HCT116 (cell line): ENCODE measurements around the gene ABCA3. TPM values are rescaled to one million over a fixed set of nuclear protein-coding genes. Genes with fewer than 3 reads are reported as not detected.
A peak's percentile ranks its signal among the peaks of the same experiment; 100 is the strongest.

ENCODE experiments used
- ATAC-seq: fragments of 200-7000 bp; cut with Tn5 transposase; 2 replicates; pipeline ENCODE4 v1.9.1; 2020; ENCODE audit warnings: mild to moderate bottlenecking, moderate library complexity
- BruUV-seq: library from RNA; stranded (reverse); fragments of 400-500 nt; replicated peaks from 2 replicates; lab custom pipeline; 2021; lab: Mats Ljungman, UMichigan
- CTCF ChIA-PET: fragments of 300-600 bp; sonication (Branson Sonifier 250); formaldehyde crosslinking; loops from one replicate; lab custom pipeline; 2021; ENCODE audit warnings: antibody characterized with exemption; lab: Charles Lee
- POLR2A ChIA-PET: fragments of 300-600, 350-600 bp; sonication (Branson Sonifier 250); formaldehyde crosslinking; loops from one replicate; lab custom pipeline; 2021; ENCODE audit warnings: antibody characterized with exemption; lab: Charles Lee
- RAD21 ChIA-PET, 2 experiments: fragments of 300-600 bp; sonication (Branson Sonifier 250); formaldehyde crosslinking; loops; one replicate each; lab custom pipeline; 2023; ENCODE audit warnings: low total read pairs in 2 of 2; ENCODE audit not compliant: uncharacterized antibody in 2 of 2, unreplicated experiment in 2 of 2, low non-redundant PET in 1 of 2; lab: Charles Lee
- DNase-seq: peaks from one replicate; pipeline ENCODE4 v3.0.0-alpha.2; 2010; ENCODE audit warnings: low read depth, low spot score
- H2AFZ ChIP-seq: fragments of 200-600 bp; shearing (Covaris generic), sonication (generic); 2 replicates; pipeline ENCODE4 v1.6.1; 2017; ENCODE audit warnings: low read depth, mixed run types, mixed read lengths, antibody characterized with exemption, low read length; ENCODE audit not compliant: poor library complexity, severe bottlenecking
- H3K27ac ChIP-seq: 2 replicates; pipeline ENCODE4 v1.5.1; 2012; ENCODE audit warnings: low read depth, low read length
- H3K27me3 ChIP-seq: fragments of 200-600 bp; sonication (generic); 2 replicates; pipeline ENCODE4 v1.6.1; 2016; ENCODE audit warnings: mixed run types, low read length, mixed read lengths; ENCODE audit not compliant: insufficient read depth
- H3K36me3 ChIP-seq, 2 experiments: fragments of 200-500 bp in 1 of 2; fragments of 200-600 bp in 1 of 2; sonication (Bioruptor generic) in 1 of 2; sonication (generic) in 1 of 2; 2 replicates each; pipeline versions ENCODE4 v1.5.1 to v1.6.1; 2014 to 2016; ENCODE audit warnings: low read length in 2 of 2, inconsistent platforms in 1 of 2, mixed read lengths in 1 of 2, mixed run types in 1 of 2; ENCODE audit not compliant: insufficient read depth in 2 of 2, control insufficient read depth in 1 of 2
- H3K4me1 ChIP-seq, 2 experiments: fragments of 200-600 bp in 1 of 2; sonication (generic) in 1 of 2; 2 replicates each; pipeline versions ENCODE4 v1.5.1 to v1.6.1; 2012 to 2017; ENCODE audit warnings: low read length in 2 of 2, inconsistent platforms in 1 of 2, mild to moderate bottlenecking in 1 of 2, mixed read lengths in 1 of 2, mixed run types in 1 of 2, moderate library complexity in 1 of 2; ENCODE audit not compliant: insufficient read depth in 2 of 2, control insufficient read depth in 1 of 2
- H3K4me2 ChIP-seq: fragments of 200-600 bp; sonication (generic); 2 replicates; pipeline ENCODE4 v1.6.1; 2017; ENCODE audit warnings: mixed run types, low read length, mixed read lengths
- H3K4me3 ChIP-seq, 2 experiments: fragments of 200-600 bp in 1 of 2; sonication (generic) in 1 of 2; replicated peaks in 1 of 2; 2 replicates each; pipeline ENCODE4 v1.5.1; 2011 to 2016; ENCODE audit warnings: low read length in 2 of 2, control low read depth in 1 of 2, low read depth in 1 of 2, mild to moderate bottlenecking in 1 of 2, mixed read lengths in 1 of 2, mixed run types in 1 of 2
- H3K79me2 ChIP-seq: fragments of 200-600 bp; sonication (generic); 2 replicates; pipeline ENCODE4 v1.6.1; 2017; ENCODE audit warnings: mild to moderate bottlenecking, mixed run types, low read length, moderate library complexity, mixed read lengths; ENCODE audit not compliant: insufficient read depth
- H3K9ac ChIP-seq: fragments of 200-600 bp; sonication (generic); 2 replicates; pipeline ENCODE4 v1.6.1; 2016; ENCODE audit warnings: low read length, mixed read lengths
- H3K9me2 ChIP-seq: fragments of 200-600 bp; sonication (generic), shearing (Covaris generic); 2 replicates; pipeline ENCODE4 v1.6.1; 2017; ENCODE audit warnings: mixed run types, mild to moderate bottlenecking, moderate library complexity; ENCODE audit not compliant: insufficient read depth
- H3K9me3 ChIP-seq, 2 experiments: fragments of 200-500 bp in 1 of 2; fragments of 200-600 bp in 1 of 2; sonication (Bioruptor generic) in 1 of 2; sonication (generic) in 1 of 2; 2 replicates each; pipeline ENCODE4 v1.6.1; 2014 to 2017; ENCODE audit warnings: low read length in 2 of 2, mixed read lengths in 2 of 2, inconsistent platforms in 1 of 2, low read depth in 1 of 2, mild to moderate bottlenecking in 1 of 2, mixed run types in 1 of 2, moderate library complexity in 1 of 2; ENCODE audit not compliant: control insufficient read depth in 1 of 2, insufficient read depth in 1 of 2
- H4K20me1 ChIP-seq: fragments of 200-600 bp; sonication (generic), shearing (Covaris generic); 2 replicates; pipeline ENCODE4 v1.6.1; 2017; ENCODE audit warnings: mixed run types, mild to moderate bottlenecking, moderate library complexity; ENCODE audit not compliant: insufficient read depth
- CEBPB ChIP-seq: IDR thresholded peaks from 2 replicates; pipeline ENCODE4 v1.6.1; 2012; ENCODE audit warnings: low read depth
- EGR1 ChIP-seq: IDR thresholded peaks from 2 replicates; pipeline ENCODE4 v1.6.1; 2012; ENCODE audit warnings: low read depth
- EZH2phosphoT487 ChIP-seq: fragments of 200-600 bp; IDR thresholded peaks from 2 replicates; pipeline ENCODE4 v1.6.1; 2018; ENCODE audit warnings: antibody characterized with exemption, borderline replicate concordance
- FOSL1 ChIP-seq: IDR thresholded peaks from 2 replicates; pipeline ENCODE4 v1.6.1; 2012; ENCODE audit warnings: low read depth
- JUND ChIP-seq: IDR thresholded peaks from 2 replicates; pipeline ENCODE4 v1.6.1; 2012
- POLR2AphosphoS5 ChIP-seq: IDR thresholded peaks from 2 replicates; pipeline ENCODE4 v1.6.1; 2011; ENCODE audit warnings: mild to moderate bottlenecking, low read depth, low read length, moderate library complexity
- SIN3A ChIP-seq: IDR thresholded peaks from 2 replicates; pipeline ENCODE4 v1.6.1; 2012; ENCODE audit warnings: low read depth
- SP1 ChIP-seq: IDR thresholded peaks from 2 replicates; pipeline ENCODE4 v1.6.1; 2012; ENCODE audit warnings: low read depth
- TCF7L2 ChIP-seq: IDR thresholded peaks from 2 replicates; pipeline ENCODE4 v1.7.0; 2011; ENCODE audit warnings: borderline replicate concordance, inconsistent platforms; ENCODE audit not compliant: insufficient read depth, insufficient read length; ENCODE audit errors: extremely low read depth
- intact Hi-C: fragments of 100-400 bp; cut with micrococcal nuclease; formaldehyde crosslinking; loops from 2 replicates; pipeline ENCODE4 v1.10.0; 2022
- total RNA-seq: library from RNA; stranded (reverse); gene quantifications from one replicate; pipeline ENCODE4 v1.2.1, GENCODE V29; 2021; ENCODE audit not compliant: unreplicated experiment
- TF ChIP-seq, protein P1 (sequence below): IDR thresholded peaks from 2 replicates; pipeline ENCODE4 v1.6.1; 2012

The ABCA3 gene
- total RNA-seq, 1 experiment from 2014 or later, result 5.4 TPM

DNA sequence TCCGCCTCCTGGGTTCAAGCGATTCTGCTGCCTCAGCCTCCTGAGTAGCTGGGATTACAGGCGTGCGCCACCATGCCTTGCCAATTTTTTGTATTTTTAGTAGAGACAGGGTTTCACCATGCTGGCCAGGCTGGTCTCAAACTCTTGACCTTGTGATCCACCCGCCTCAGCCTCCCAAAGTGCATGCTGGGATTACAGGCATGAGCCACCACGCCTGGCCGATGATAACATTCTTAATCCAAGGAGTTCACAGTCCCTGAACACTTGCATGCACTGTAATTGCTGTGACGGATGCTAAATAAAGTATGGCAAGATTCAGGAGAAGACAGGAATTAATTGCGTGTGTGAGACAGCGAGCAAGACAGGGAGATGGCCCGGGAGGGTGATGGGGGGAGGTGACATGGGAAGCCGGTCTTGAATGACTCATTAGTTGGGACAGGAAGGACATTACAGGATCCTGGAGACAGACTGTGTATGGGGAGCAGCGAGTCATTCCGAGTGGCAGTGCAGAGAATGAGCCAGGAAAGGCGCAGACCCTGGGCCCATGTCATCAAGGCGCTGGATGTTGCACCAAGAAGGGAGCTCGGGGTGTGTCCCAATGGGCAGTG is 6.7 kb downstream of the ABCA3 start:
- no peaks in the 10 kb centered on the region for H3K36me3 ChIP-seq
- TF ChIP-seq SIN3A, result no peak
- peak; percentile 30; the same call in 1 of the 2 replicates for TF ChIP-seq SP1
- TF ChIP-seq JUND, result peak; percentile 70
- TF ChIP-seq TCF7L2, result no peak
- peak; percentile 55 for TF ChIP-seq FOSL1
- no peak for TF ChIP-seq CEBPB
- CTCF ChIA-PET, result no interaction called here
- peaks cover 12 to 27% of the 10 kb centered on the region in 2 experiments for H3K4me1 ChIP-seq
- H3K4me2 ChIP-seq, result peak overlapping the region; percentile 71
- H3K79me2 ChIP-seq, result no peaks in the 10 kb centered on the region
- H3K9me2 ChIP-seq, result no peaks in the 10 kb centered on the region
- no TSS peak for BruUV-seq
- RAD21 ChIA-PET, result no interaction called here
- ATAC-seq (peak; percentile 81), DNase-seq (peak; percentile 45)
- peak overlapping the region in 1 of 2 experiments; percentile 19; a peak in 1 of 4 replicates for H3K4me3 ChIP-seq
- H3K27ac ChIP-seq, result 0 out of 2 replicates have a peak overlapping the region, but pooled peaks have one; percentile 2
- no peaks in the 10 kb centered on the region for H4K20me1 ChIP-seq
- H3K9ac ChIP-seq, result peak overlapping the region; percentile 18; the same call in 1 of the 2 replicates
- no peaks in the 10 kb centered on the region for H3K27me3 ChIP-seq
- POLR2A ChIA-PET, result no interaction called here
- H2AFZ ChIP-seq, result no peak overlapping the region
- no peaks in the 10 kb centered on the region for H3K9me3 ChIP-seq
- intact Hi-C loops, result no loop called here

DNA sequence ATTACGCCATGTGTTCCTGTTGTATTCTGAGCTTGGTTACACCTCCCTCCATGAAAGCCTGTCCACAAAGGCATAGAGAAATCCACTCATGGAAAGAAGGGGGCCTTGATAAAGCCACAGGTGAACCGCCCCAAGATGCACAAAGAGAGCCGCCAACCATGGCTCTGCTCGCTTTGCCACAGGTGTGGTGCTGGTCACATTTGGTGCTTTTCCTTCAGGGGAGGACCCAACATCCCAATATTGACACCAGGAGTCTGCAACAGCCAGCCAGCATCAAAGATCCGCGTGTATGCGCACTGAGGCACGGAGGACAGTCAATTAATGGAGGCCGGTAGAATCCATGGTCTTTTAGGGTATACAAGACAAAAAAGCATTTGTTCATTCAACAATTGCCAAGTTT is 7.3 kb downstream of the ABCA3 start:
- no peak overlapping the region for H3K4me3 ChIP-seq
- ChIA-PET POLR2A (no interaction called here), RAD21 (no interaction called here), CTCF (no interaction called here)
- DNase-seq (no peak), ATAC-seq (no peak)
- H3K9ac ChIP-seq, result no peak overlapping the region
- no peaks in the 10 kb centered on the region for H3K9me3 ChIP-seq
- TF ChIP-seq, protein P1, sequence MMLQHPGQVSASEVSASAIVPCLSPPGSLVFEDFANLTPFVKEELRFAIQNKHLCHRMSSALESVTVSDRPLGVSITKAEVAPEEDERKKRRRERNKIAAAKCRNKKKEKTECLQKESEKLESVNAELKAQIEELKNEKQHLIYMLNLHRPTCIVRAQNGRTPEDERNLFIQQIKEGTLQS, result no peak
- TF ChIP-seq SP1, result no peak
- no peak for TF ChIP-seq EGR1
- no peak for TF ChIP-seq POLR2AphosphoS5
- TF ChIP-seq JUND, result no peak
- no peak for TF ChIP-seq EZH2phosphoT487
- no peak for TF ChIP-seq SIN3A
- no peak for TF ChIP-seq CEBPB
- no peaks in the 10 kb centered on the region for H3K27me3 ChIP-seq
- no peaks in the 10 kb centered on the region for H4K20me1 ChIP-seq
- H3K4me2 ChIP-seq, result no peak overlapping the region
- H3K4me1 ChIP-seq, result peaks cover 12 to 27% of the 10 kb centered on the region in 2 experiments
- no peaks in the 10 kb centered on the region for H3K9me2 ChIP-seq
- no TSS peak for BruUV-seq
- intact Hi-C loops, result no loop called here
- no peak overlapping the region for H3K27ac ChIP-seq
- H2AFZ ChIP-seq, result no peak overlapping the region
- no peaks in the 10 kb centered on the region for H3K36me3 ChIP-seq
- no peaks in the 10 kb centered on the region for H3K79me2 ChIP-seq
